GM19239 (cell line): ENCODE measurements around the gene ARL8A.
"Not testable (repeated sequence)": the region's sequence is repeated elsewhere in the genome, so short reads cannot be mapped to it uniquely, and the experiment has no call there.

Source experiments
- DNase-seq: peaks from one replicate; pipeline ENCODE4 v3.0.0; 2011; ENCODE audit warnings: low spot score; ENCODE audit not compliant: insufficient read length
- FAIRE-seq: peaks from 2 replicates; lab custom pipeline; 2011; peaks lifted over from hg19 to GRCh38; lab: Jason Lieb, UNC

ARL8A gene

DNA sequence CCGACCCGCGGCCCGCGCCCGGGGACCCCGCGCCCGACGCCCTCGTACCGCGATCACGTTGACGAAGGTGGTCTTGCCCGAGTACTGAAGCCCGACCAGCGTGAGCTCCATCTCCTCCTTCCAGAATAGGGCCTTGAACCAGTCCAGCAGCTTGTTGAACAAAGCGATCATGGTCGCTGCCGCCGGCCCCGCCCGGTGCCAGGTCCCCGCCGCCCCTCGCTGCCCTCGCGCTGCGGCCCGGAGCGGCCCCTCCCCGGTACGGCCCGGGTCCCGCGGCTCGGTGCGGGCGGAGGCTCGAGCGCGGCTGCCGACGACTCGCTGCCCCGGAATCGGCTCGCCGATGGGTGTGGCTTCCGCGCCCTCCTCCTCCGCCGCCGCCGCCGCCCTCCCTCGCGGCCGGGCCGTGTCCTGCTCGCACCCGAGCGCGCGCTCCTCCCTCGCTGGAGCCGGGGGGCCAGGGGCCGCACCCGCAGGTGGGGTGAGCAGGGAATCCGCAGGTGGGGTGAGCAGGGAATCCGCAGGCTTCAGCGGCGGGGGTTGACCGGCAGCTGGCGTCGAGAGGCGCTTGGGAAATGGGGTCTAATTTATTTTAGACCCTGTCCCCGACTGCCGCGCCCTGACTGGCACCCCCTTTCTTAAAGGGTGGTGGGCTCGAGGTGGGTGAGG lies at the start of gene ARL8A:
Gene ARL8A, minus strand, starts transcription at position 336 of the 666 bp plus-strand sequence. Its CDS starts 165 bp downstream, at position 171.
- DNase-seq (peak; percentile 84), FAIRE-seq (no peak)

DNA sequence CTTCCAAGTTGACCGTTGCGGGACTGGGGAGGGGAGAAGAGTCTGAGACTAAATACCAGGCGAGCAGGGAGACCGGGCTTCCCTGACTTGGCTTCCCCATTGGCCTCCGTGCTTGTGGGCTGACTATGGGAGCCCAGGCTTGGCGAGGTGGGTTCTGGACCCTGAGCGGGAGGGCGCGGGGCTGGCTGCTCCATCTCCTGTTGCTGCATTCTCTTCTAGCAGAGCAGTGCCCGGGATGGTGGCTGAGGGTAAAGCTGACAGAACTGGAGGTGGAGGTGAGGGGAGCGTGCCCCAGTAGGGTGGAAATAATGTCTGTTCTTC lies 49.8 kb upstream of the ARL8A start:
- DNase-seq (no peak), FAIRE-seq (no peak)

DNA sequence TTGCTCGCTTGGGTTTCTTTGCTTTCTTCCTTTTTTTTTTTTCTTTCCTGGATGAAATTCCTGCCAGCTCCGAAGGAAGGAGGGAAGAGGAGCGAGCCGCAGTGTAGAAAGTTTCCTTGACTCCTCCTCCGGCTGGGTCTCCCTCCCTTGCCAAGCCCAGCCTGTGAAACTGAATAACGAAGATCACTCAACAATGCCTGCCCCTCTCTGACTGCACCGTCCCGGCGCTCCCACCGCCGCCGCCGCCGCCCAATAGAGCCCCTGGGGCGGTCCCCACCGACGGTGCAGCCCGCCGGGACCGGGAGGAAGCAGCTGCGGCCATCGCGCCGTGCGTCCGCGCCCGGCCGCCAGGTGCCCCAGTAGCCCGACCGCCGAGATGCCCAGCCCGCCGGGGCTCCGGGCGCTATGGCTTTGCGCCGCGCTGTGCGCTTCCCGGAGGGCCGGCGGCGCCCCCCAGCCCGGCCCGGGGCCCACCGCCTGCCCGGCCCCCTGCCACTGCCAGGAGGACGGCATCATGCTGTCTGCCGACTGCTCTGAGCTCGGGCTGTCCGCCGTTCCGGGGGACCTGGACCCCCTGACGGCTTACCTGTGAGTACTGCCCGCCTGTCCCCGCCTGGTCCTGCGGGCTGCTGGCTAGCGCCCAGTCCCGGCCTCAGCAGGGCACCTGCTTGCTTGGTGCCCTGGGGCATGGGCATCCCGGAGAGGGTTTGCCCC lies 49.2 kb upstream of the ARL8A start, which contains the start of gene LGR6:
Gene LGR6, plus strand, starts transcription at position 186 of the 714 bp plus-strand sequence. Its CDS starts 191 bp downstream, at position 377.
- no peak for DNase-seq
- no peak for FAIRE-seq

DNA sequence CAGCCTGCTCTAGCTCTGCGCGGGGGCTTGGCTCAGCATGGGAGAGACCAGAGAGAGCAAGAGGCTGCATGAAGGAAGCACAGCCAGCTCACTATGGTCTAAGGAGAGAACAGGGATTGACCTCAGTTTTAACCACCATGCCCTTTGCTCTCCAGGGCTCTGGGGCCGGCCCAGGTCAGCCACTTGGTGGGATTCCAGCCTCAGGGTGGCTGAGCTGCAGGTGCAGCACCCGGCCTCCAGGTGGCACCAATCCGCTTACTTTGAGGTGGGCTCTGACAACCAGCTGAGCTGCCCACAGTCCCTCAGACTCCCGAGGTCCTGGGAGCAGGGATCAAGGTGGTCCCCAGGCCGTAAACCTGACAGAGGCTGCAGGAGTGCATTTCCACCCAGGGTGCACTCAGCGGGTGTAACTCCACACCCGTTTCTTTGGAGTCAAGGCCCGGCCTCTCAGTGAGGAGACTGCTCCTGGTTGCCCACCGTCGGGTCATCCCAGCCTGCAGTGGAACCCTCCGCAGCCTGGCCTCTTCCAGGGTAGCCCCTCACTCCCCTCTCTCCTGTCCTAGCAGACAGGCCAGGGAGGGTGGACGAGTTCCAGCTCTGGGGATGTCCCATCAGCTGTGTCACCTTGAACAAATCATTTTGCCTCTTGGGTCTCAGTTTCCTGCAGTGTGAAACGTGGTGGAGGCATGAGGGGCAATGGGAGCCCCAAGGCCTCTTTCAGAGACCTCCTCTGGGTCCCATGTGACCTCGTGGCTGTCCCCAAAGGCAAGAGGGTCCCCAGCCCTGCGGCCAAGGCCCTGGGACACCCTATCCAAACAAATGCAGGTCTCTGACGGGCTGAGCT lies 48.5 kb upstream of the ARL8A start:
- FAIRE-seq, result peak; percentile 40
- DNase-seq, result peak; percentile 86

DNA sequence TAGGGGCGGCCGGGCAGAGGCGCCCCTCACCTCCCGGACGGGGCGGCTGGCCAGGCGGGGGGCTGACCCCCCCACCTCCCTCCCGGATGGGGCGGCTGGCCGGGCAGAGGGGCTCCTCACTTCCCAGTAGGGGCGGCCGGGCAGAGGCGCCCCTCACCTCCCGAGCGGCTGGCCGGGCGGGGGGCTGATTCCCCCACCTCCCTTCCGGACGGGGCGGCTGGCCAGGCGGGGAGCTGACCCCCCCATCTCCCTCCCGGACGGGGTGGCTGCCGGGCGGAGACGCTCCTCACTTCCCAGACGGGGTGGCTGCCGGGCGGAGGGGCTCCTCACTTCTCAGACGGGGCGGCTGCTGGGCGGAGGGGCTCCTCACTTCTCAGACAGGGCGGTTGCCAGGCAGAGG lies 46.9 kb upstream of the ARL8A start:
- FAIRE-seq, DNase-seq: not testable (repeated sequence)

DNA sequence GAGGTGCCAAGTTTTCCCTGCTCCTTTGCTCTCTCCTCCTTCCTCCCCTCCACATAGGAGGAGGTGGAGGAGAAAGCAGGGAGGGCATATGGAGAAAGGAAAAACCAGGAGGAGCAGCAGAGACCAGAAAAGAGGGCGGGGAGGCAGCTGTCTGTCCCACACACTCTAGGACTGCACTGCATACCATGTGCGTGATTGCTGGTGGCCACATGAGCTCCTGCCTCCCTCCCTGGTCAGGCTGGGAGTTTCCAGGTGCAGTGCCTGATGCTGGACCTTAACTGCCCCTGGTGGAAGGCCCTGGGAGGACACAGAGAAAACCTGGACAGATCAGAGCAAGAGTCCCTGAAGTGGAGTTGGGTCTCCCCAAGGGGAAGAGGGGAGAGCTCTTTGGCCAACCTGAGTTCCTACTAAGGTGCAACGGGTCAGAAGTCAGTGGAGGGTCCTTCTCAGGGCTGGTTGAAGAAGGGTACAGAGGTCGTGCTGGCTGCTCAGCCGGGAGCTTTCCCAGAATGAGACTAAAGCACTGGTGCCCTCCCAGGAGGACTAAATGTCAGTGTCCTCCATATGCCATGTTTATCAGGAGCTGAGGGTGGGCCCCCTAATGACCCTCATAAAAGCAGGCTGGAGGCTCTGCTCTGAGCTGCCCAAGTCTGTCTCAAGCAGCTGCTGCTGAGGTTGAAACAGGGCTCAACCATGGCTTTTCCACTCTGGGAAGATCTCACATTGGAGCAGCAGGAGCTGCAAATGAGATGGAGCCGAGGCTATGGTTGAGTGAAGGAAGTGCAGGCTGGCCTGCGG lies 45.6 kb upstream of the ARL8A start:
- no peak for FAIRE-seq
- no peak for DNase-seq

DNA sequence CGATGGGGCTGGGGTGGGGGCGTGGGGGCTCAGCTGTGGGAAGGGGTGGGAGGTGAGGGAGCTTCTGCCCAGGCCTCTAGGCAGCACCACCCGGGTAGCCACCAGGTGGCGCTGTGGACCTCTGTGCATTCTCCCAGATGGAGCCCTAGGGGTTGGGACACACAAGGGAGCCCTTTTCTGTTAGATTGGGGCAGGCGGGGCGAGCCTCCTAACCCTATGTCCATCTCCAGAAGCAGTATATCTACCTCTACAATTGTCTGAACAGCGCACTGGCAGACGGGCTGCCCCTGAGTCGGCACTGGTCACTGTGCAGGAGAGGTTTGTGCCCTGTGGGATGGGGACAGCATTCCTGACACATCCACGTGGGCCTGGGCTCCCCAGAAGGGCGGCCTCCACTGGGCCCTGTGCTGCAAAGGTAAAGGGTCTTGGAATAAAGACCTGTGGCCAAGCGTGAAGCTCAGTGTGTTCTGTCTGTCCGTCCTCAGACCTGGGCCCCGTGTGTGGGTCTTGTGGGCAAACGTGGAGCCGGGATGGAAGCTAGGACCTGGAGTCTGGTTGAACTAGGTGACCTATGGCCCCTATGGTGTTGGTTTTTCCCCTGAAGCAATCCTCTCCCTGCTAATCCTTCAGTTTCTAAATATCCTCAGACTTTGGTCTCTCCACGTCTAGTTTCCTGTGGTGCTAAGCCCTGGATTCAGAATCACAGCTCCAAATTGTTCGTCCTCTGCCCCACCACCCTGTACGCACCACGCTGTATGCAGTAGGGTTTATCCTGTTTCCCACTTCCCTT lies 44.7 kb upstream of the ARL8A start:
- DNase-seq, result no peak
- no peak for FAIRE-seq

DNA sequence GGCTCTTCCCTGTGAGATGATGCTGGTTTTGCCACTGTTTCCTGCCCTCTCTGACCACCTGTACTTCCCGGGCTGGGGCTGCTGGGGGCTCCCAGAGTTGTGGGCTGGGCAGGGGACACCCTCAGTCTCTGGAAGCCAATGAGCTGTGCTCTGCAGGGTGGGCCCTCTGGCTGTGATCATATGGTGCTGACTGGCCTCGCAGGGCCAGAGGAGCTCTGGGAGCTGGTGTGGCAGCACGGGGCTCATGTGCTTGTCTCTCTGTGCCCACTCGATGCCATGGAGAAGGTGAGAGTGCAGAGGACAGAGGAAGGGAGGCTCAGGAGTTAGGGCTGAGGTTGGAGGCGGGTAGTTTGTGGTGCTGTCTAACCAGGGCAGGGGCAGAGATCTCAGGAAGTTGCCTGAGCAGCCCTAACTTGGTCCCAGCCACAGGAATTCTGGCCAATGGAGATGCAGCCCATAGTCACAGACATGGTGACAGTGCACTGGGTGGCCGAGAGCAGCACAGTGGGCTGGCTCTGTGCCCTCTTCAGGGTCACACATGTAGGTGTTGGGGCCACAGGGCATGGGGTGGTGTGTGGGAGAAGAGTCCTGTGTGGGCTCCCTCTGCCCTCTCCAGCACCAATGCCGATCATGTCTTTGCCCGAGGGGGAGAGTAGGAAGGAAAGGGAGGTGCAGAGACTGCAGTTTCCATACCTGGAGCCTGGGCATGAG lies 43.3 kb upstream of the ARL8A start:
- DNase-seq (no peak), FAIRE-seq (no peak)

DNA sequence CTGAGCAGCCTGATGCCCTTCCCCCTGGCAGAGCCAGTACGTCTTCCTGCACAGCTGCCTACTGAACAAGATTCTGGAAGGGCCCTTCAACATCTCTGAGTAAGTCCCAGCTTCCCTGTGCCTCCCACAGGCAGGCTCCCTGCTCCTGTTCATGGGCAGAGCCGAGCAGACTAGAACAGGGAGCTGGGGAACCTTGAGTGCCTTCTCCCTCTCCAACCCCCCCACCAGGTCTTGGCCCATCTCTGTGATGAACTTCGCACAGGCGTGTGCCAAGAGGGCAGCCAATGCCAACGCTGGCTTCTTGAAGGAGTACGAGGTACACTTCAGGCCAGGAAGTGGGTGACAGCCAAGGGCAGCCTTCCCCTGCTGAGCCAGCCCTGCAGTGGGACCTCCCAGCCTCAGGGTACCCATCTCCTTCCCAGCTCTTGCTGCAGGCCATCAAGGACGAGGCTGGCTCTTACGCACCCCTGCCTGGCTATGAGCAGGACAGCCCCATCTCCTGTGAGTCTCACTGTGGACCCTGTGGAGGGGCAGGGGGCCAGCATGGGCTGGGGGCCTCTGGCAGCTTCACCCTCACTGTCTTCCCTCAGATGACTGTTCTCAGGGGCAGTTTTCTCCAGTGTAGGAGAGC lies 42.6 kb upstream of the ARL8A start:
- DNase-seq (no peak), FAIRE-seq (no peak)

DNA sequence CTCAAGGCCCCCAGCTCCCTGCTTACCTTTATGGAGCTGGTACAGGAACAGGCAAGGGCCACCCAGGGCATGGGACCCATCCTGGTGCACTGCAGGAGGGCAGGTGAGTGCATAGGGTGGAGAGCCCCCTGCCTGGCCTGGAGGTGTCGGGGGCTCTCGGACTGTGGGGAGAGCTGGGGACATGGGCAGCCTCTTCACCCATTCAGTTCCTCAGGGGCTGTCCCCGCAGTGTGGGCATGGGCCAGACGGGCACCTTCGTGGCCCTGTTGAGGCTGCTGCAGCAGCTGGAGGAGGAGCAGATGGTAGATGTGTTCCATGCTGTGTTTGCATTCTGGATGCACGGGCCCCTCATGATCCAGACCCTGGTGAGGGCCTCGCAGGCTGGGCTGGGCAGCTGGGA lies 41.8 kb upstream of the ARL8A start:
- DNase-seq, result no peak
- no peak for FAIRE-seq

DNA sequence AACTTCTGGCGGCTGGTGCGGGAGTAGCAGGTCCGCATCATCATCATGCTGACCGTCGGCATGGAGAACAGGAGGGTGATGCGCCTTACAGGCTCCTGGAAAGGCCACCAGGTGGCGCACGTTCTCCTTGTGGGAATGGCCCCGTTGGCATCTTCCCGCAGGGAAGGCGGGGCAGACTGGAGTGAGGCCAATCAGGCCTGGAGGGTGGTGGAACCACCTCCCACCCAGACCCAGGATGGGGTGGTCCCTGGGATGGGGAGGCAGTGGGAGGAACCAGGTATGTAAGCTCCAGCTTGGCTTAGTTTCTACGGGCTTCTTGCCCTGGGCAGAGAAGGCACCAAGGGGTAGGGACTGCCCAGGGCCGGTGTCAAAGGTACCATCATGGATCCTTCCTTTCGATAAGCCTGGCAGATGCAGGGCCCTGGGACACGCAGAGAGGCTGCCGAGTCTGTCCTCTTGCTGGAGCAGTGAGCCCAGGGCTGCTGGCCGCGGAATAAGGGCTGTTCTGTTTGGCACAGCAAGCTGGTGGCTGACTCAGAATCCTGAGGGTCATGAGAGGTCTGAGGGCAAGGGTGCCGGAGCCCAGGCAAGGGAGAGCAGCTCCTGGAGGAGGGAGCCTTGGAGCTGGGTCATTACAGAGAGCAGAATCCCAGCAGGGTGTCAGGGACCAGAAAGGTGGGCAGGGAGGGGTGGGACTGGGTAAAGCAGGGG lies 40.4 kb upstream of the ARL8A start:
- FAIRE-seq, result peak; percentile 78

DNA sequence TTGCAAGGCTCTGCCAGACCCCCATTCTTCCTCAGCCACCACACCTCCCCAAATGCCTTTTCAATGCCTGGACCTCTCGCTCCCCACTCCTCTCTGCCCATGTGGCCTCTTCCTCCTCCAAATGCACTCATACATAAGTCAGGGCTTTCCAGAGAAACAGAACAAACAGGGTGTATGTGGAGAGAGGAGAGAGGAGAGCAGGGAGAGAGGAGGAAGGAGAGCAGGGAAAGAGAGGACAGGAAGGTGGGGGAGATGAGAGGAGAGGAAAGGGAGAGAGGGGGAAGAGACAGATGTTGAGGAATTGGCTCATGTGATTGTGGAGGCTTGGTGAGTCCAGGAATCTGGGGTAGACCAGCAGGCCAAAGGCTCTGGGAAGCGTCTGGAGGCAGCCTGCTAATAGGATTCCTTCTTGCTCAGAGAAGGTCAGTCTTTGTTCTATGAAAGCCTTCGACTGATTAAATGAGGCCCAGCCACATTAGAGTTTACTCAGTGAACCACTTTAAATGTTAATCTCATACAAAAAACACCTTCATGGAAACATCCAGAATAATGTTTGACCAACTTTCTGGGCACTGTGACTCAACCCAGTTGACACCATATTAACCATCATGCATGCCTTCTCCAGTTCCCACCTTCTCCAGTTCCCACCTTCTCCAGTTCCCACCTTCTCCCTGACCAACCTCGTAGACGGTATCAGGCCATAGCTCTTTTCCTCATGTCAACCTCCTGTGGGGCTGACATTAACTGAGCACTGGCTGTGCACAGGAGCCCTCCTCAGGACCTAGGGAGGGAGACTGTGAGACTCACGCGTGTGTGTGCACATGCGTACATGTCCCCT lies 37.7 kb upstream of the ARL8A start:
- FAIRE-seq (no peak), DNase-seq (no peak)

More for the DNA sequence above, 40.4 kb upstream of the ARL8A start:
- DNase-seq, result peak; percentile 66

DNA sequence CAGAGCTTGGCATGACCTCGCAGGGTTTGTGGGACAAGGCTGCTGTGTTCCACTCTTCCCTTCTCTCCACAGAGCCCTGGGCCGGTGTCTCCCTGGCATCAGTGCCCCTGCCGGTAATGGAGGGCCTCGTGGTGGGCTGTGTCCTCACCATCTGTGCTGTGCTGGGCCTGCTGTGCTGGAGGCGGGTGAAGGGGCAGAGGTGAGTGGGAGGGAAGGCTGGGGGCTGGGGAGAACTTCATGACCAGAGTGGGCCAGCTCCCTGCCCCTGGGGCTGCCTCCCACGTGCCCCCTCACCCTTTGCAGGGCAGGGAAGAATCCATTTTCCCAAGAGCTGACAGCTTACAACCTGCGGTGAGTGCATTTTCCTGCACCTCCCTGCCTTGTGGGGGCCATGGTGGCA lies 37.0 kb upstream of the ARL8A start:
- DNase-seq (no peak), FAIRE-seq (no peak)

DNA sequence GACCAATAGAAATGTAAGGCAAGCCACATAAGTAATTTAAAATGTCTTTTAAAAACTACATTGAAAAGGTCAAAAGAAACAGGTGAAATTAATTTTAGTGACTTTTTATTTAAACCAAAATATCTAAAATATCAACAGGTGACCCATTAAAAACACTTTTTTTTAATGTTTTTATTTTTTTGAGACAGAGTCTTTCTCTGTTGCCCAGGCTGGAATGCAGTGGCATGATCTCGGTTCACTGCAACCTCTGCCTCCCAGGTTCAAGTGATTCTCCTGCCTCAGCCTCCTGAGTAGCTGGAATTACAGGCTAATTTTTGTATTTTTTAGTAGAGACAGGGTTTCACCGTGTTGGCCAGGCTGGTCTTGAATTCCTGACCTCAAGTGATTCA lies 36.2 kb upstream of the ARL8A start:
- FAIRE-seq, DNase-seq: not testable (repeated sequence)

DNA sequence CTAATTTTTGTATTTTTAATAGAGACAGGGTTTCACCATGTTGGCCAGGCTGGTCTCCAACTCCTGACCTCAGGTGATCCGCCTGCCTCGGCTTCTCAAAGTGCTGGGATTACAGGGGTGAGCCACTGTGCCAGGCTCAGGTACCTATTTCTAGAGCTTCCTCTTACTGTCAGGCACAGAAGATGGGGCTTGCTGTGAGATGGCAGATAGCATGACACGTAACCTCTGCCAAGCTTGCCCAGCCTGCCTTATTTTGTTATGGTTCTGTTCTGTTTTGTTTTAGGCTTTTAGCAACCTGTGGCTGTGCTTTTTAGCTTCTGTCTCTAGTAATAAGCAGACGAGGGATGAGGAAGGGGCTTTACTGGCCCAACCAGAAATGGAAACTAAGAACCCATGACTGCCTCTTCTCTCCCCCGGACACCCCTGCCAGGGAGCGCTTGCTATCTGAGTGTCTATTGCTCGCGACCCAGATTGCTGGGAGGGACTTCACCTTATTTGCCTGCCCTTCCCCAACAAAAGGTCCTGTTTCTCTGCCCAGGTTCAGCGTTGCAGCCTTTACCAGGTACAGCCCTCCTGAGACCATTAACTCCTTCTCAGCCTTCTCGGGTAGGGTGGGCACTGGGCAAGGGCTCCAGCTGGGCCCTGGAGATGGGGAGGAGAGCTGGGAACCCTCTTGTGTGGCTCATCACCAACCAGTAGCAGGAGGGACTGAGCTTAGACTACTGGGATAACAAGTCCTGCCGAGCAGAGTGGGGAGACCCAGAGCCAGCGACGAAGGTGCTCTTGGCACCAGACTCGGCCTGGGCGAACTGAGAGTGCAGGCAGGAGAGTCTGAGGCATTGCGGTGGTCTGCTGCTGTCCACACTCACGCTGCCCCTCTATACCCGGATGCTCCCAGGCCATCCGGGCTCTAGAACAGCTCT lies 35.6 kb upstream of the ARL8A start:
- no peak for DNase-seq
- FAIRE-seq, result no peak
